Lung (tissue), 5 donors: ENCODE data around the gene SLC37A3. TPM values are rescaled to one million over a fixed set of nuclear protein-coding genes. Genes with fewer than 3 reads are reported as not detected.
A peak's percentile ranks its signal among the peaks of the same experiment; 100 is the strongest.

ENCODE experiments used
- polyA plus RNA-seq, 2 donors: library from polyadenylated mRNA; stranded (reverse); fragments of 200-250 nt; gene quantifications; one replicate each; pipeline ENCODE4 v1.2.1, GENCODE V29; 2013
- small RNA-seq: library from RNA; depleted of rRNA; stranded (forward); fragments of <200 nt; gene quantifications from one replicate; pipeline ENCODE3, GENCODE V24; 2014; ENCODE audit warnings: low replicate concordance
- total RNA-seq, 2 donors: library from RNA; depleted of rRNA in 1 of 2; stranded (reverse); fragments of >200 nt in 1 of 2; gene quantifications; one replicate each; pipeline ENCODE4 v1.2.1, GENCODE V29; 2014 to 2021
- donor health status: Bipolar disorder and iron deficiency.
- donor health status: healthy.
- donor health status: DM: yes; HTN: yes; CAD: no.

The SLC37A3 gene
- total and polyA plus RNA-seq, 4 donors: 19.2 to 53.4 (median 26.8) TPM

Small RNA genes within 50 kb of the gene (small RNA-seq; reads per million reads assigned to genes)
- not detected for gene RNA5SP247
- gene RNA5SP248: 4.9 reads per million, percentile 94 among the genes with 10 or more reads in this experiment

Other genes with a start within 250 kb of the SLC37A3 start
- gene KDM7A, start 221.5 kb downstream of the SLC37A3 start, total RNA-seq: 10 to 100 TPM; 14.0 to 30.7 TPM
- 1 to 10 TPM; 3.1 to 9.1 TPM for gene KDM7A, start 221.5 kb downstream of the SLC37A3 start, polyA plus RNA-seq
- gene RAB19, start 5.5 kb upstream of the SLC37A3 start, total RNA-seq: 1 to 10 TPM; 3.2 TPM
- under 1 TPM; 0.24 to 0.89 TPM for gene RAB19, start 5.5 kb upstream of the SLC37A3 start, polyA plus RNA-seq
- gene MKRN1, start 81.0 kb upstream of the SLC37A3 start, total RNA-seq: 100 to 1,000 TPM in 1 of 2 donors, 10 to 100 TPM in 1; 76.7 to 104 TPM
- 10 to 100 TPM; 46.9 to 47.3 TPM for gene MKRN1, start 81.0 kb upstream of the SLC37A3 start, polyA plus RNA-seq
- 10 to 100 TPM; 12.8 to 32.4 TPM for gene DENND2A, start 242.3 kb upstream of the SLC37A3 start, total RNA-seq
- 1 to 10 TPM; 4.1 to 6.6 TPM for gene DENND2A, start 242.3 kb upstream of the SLC37A3 start, polyA plus RNA-seq